NCI-H2227 (cell line): Measurements from ENCODE around the gene PFKFB4.
A peak's percentile ranks its signal among the peaks of the same experiment; 100 is the strongest.
"Not testable (repeated sequence)": the region's sequence is repeated elsewhere in the genome, so short reads cannot be mapped to it uniquely, and the experiment has no call there.

Source experiments
- DNase-seq: peaks from one replicate; lab custom pipeline; 2025; ENCODE audit not compliant: unreplicated experiment; lab: John Stamatoyannopoulos, UW

The PFKFB4 gene

GRCh38 chr3:48535578-48535977, 21.0 kb downstream of the PFKFB4 start:
- DNase-seq = no peak

- no peak for DNase-seq
These were observed 23.6 kb downstream of the PFKFB4 start for GRCh38 chr3:48532977-48533337.

- no peak for DNase-seq
These were observed 24.2 kb downstream of the PFKFB4 start for GRCh38 chr3:48532271-48532976.

GRCh38 chr3:48530701-48531100, 25.9 kb downstream of the PFKFB4 start:
- not testable (repeated sequence) for DNase-seq

GRCh38 chr3:48528754-48529153, 27.8 kb downstream of the PFKFB4 start:
- DNase-seq = no peak

- no peak for DNase-seq
These were observed 28.6 kb downstream of the PFKFB4 start for GRCh38 chr3:48528048-48528447.

- DNase-seq = no peak
These were observed 31.6 kb downstream of the PFKFB4 start for GRCh38 chr3:48524970-48525369.

- no peak for DNase-seq
These were observed 35.0 kb downstream of the PFKFB4 start for GRCh38 chr3:48521635-48522034.

GRCh38 chr3:48519277-48519643, 37.3 kb downstream of the PFKFB4 start:
- no peak for DNase-seq

- no peak for DNase-seq
These were observed 37.8 kb downstream of the PFKFB4 start for GRCh38 chr3:48518638-48519276.

- DNase-seq = no peak
These were observed 38.5 kb downstream of the PFKFB4 start for GRCh38 chr3:48518069-48518468.

GRCh38 chr3:48516571-48516970, 40.0 kb downstream of the PFKFB4 start:
- no peak for DNase-seq

- no peak for DNase-seq
These were observed 42.0 kb downstream of the PFKFB4 start for GRCh38 chr3:48514431-48515227.

- no peak for DNase-seq
These were observed 45.1 kb downstream of the PFKFB4 start for GRCh38 chr3:48511551-48511950.

- DNase-seq = peak; percentile 44
These were observed 49.1 kb downstream of the PFKFB4 start for GRCh38 chr3:48507256-48508061.

- no peak for DNase-seq
These were observed 50.6 kb downstream of the PFKFB4 start for GRCh38 chr3:48505968-48506504.

- DNase-seq = no peak
These were observed 51.5 kb downstream of the PFKFB4 start for GRCh38 chr3:48505146-48505545.

GRCh38 chr3:48504051-48504946, 52.3 kb downstream of the PFKFB4 start, which contains the start of gene SHISA5:
TSS of gene SHISA5 (minus strand) at chr3:48504174. CDS start at chr3:48504094, 80 bp downstream.
- DNase-seq = peak; percentile 24

- DNase-seq = no peak
These were observed 53.1 kb downstream of the PFKFB4 start for GRCh38 chr3:48503401-48504050.
